Smooth muscle cell (in vitro differentiated cells): Measurements from ENCODE around the gene TMEM175. TPM values are rescaled to one million over a fixed set of nuclear protein-coding genes. Genes with fewer than 3 reads are reported as not detected.

Experiments used
- DNase-seq: peaks from one replicate; lab custom pipeline; 2025; ENCODE audit not compliant: unreplicated experiment; lab: John Stamatoyannopoulos, UW
- H2AFZ ChIP-seq: fragments of 200-600 bp; sonication (generic); 2 replicates; pipeline ENCODE4 v1.6.0; 2016; ENCODE audit warnings: antibody characterized with exemption, low read depth, mild to moderate bottlenecking
- H3F3A ChIP-seq: fragments of 200-600 bp; sonication (generic); 2 replicates; pipeline ENCODE4 v1.6.0; 2017; ENCODE audit warnings: antibody characterized with exemption, low read depth
- H3K27ac ChIP-seq: fragments of 200-600 bp; sonication (generic); 2 replicates; pipeline ENCODE4 v1.5.1; 2016; ENCODE audit warnings: low read depth, mild to moderate bottlenecking
- H3K27me3 ChIP-seq: fragments of 200-600 bp; sonication (generic); 2 replicates; pipeline ENCODE4 v1.6.1; 2016; ENCODE audit warnings: low read depth, mild to moderate bottlenecking
- H3K36me3 ChIP-seq: fragments of 200-600 bp; sonication (generic); 2 replicates; pipeline ENCODE4 v1.5.1; 2016; ENCODE audit warnings: low read depth
- H3K4me1 ChIP-seq: fragments of 200-600 bp; sonication (generic); 2 replicates; pipeline ENCODE4 v1.5.1; 2016; ENCODE audit warnings: low read depth
- H3K4me2 ChIP-seq: fragments of 200-600 bp; sonication (generic); 2 replicates; pipeline ENCODE4 v1.6.0; 2016; ENCODE audit warnings: mild to moderate bottlenecking
- H3K4me3 ChIP-seq: fragments of 200-600 bp; sonication (generic); 2 replicates; pipeline ENCODE4 v1.5.1; 2016; ENCODE audit warnings: mild to moderate bottlenecking
- H3K79me2 ChIP-seq: fragments of 200-600 bp; sonication (generic); 2 replicates; pipeline ENCODE4 v1.6.0; 2016; ENCODE audit warnings: low read depth, mild to moderate bottlenecking
- H3K9ac ChIP-seq: fragments of 200-600 bp; sonication (generic); 2 replicates; pipeline ENCODE4 v1.6.0; 2016; ENCODE audit warnings: low read depth
- H3K9me3 ChIP-seq: fragments of 200-600 bp; sonication (generic); replicated peaks from 2 replicates; pipeline ENCODE4 v1.5.1; 2016; ENCODE audit warnings: low read depth
- H4K20me1 ChIP-seq: fragments of 200-600 bp; sonication (generic); 2 replicates; pipeline ENCODE4 v1.6.0; 2016; ENCODE audit warnings: low read depth
- CTCF ChIP-seq: fragments of 200-600 bp; sonication (generic); IDR thresholded peaks from 2 replicates; pipeline ENCODE4 v1.5.1; 2017; ENCODE audit warnings: borderline replicate concordance, mild to moderate bottlenecking, antibody characterized with exemption; ENCODE audit not compliant: insufficient read depth, poor library complexity, severe bottlenecking
- WGBS: methylation state at CpG from one replicate; pipeline ENCODE4 v1.1.7; 2016; ENCODE audit warnings: low lambda C conversion rate; 5-methylcytosine and 5-hydroxymethylcytosine counted together
- polyA plus RNA-seq: library from polyadenylated mRNA; unstranded; fragments of >200 nt; fragmentation: Nextera tagmentation; extraction: Ambion mirVana; gene quantifications from 2 replicates; pipeline ENCODE4 v1.2.1, GENCODE V29; 2016
- total RNA-seq: library from RNA; depleted of rRNA; stranded (reverse); fragments of >200 nt; gene quantifications from 2 replicates; pipeline ENCODE4 v1.2.3, GENCODE V29; 2014

Gene TMEM175
- total and polyA plus RNA-seq, 2 experiments from 2014 or later = 20.6 to 27.6 TPM

GRCh38 chr4:884259-884658 is 48.0 kb upstream of the TMEM175 start:
- Histone ChIP-seq H3K36me3 (no peaks in the 10 kb centered on the region), H3K4me1 (no peaks in the 10 kb centered on the region)

GRCh38 chr4:884896-885295 is 47.4 kb upstream of the TMEM175 start:
- no peak overlapping the region for H3K4me2 ChIP-seq
- no peak for DNase-seq
- no peak overlapping the region for H3K9ac ChIP-seq
- H2AFZ ChIP-seq = no peak overlapping the region
- H3K36me3 ChIP-seq = no peaks in the 10 kb centered on the region
- H3K79me2 ChIP-seq = no peaks in the 10 kb centered on the region
- H3F3A ChIP-seq = no peaks in the 10 kb centered on the region
- no peaks in the 10 kb centered on the region for H4K20me1 ChIP-seq
- TF ChIP-seq CTCF = no peak
- WGBS = 97% methylated on average over 24 of the region's 24 CpGs
- no peaks in the 10 kb centered on the region for H3K27me3 ChIP-seq
- H3K9me3 ChIP-seq = no peaks in the 10 kb centered on the region
- H3K4me1 ChIP-seq = no peaks in the 10 kb centered on the region
- H3K27ac ChIP-seq = no peak overlapping the region
- H3K4me3 ChIP-seq = no peak overlapping the region

More at GRCh38 chr4:884259-884658, 48.0 kb upstream of the TMEM175 start:
- Histone ChIP-seq H3K27me3 (no peaks in the 10 kb centered on the region), H4K20me1 (no peaks in the 10 kb centered on the region), H3K27ac (no peak overlapping the region), H3K4me3 (no peak overlapping the region), H3K9ac (no peak overlapping the region), H3F3A (no peaks in the 10 kb centered on the region), H2AFZ (no peak overlapping the region), H3K79me2 (no peaks in the 10 kb centered on the region), H3K4me2 (no peak overlapping the region), H3K9me3 (no peaks in the 10 kb centered on the region)
- 94% methylated on average over 14 of the region's 15 CpGs for WGBS
- no peak for TF ChIP-seq CTCF
- DNase-seq = no peak

GRCh38 chr4:885353-885752 is 46.9 kb upstream of the TMEM175 start:
- H3K27me3 ChIP-seq = no peaks in the 10 kb centered on the region

More at GRCh38 chr4:885353-885752, 46.9 kb upstream of the TMEM175 start:
- H3K9ac ChIP-seq = no peak overlapping the region
- no peak for TF ChIP-seq CTCF
- no peak overlapping the region for H3K4me2 ChIP-seq
- H3K36me3 ChIP-seq = no peaks in the 10 kb centered on the region
- H3K4me3 ChIP-seq = no peak overlapping the region
- WGBS = 95% methylated on average over 10 of the region's 10 CpGs
- no peak overlapping the region for H3K27ac ChIP-seq
- H2AFZ ChIP-seq = no peak overlapping the region
- no peak for DNase-seq
- H3F3A ChIP-seq = no peaks in the 10 kb centered on the region
- no peaks in the 10 kb centered on the region for H3K79me2 ChIP-seq
- no peaks in the 10 kb centered on the region for H3K4me1 ChIP-seq
- H3K9me3 ChIP-seq = no peaks in the 10 kb centered on the region
- no peaks in the 10 kb centered on the region for H4K20me1 ChIP-seq
